GM21825 (cell line): ENCODE measurements around the gene UBXN7.
"Not testable (repeated sequence)": the region's sequence is repeated elsewhere in the genome, so short reads cannot be mapped to it uniquely, and the experiment has no call there.

Experiments used
- ATAC-seq: cut with Tn5 transposase; IDR thresholded peaks from one replicate; pipeline ENCODE4 v1.9.1; 2021; ENCODE audit warnings: mild to moderate bottlenecking, moderate library complexity; ENCODE audit not compliant: unreplicated experiment

Gene UBXN7, protein sequence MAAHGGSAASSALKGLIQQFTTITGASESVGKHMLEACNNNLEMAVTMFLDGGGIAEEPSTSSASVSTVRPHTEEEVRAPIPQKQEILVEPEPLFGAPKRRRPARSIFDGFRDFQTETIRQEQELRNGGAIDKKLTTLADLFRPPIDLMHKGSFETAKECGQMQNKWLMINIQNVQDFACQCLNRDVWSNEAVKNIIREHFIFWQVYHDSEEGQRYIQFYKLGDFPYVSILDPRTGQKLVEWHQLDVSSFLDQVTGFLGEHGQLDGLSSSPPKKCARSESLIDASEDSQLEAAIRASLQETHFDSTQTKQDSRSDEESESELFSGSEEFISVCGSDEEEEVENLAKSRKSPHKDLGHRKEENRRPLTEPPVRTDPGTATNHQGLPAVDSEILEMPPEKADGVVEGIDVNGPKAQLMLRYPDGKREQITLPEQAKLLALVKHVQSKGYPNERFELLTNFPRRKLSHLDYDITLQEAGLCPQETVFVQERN

DNA sequence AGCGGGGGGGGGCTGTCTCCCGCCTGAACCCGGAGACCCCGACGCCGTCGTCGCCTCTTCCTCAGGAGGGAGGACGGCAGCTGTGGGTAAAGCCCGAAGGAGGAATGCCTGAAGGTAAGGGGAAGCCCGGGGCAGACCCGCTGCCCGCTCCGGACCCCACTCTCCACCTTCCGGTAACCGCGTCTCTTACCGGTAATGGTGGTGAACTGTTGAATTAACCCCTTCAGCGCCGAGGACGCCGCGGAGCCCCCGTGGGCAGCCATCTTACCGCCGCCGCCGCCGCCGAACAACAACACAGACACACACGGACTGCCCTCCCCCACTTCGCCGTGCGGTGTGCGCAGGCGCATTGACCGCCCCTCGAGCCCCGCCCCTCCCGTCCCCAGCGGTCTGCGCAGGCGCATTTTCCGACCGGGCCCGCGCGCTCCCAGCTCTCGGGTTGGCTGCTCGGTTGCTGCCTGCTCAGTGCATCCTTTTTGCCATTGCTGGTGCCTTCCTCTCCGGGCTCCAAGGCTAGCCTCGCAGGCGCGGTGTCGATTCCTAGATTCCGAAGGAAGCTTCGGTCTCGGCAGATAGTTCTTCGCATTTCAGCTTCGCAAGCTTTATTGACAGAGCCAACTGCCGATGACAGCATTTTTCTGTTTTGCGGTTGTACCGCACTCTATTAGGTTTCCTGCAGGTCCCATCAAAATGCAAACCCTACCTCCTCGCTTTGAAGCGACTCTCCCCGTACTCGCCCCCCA lies at the start of gene UBXN7:
UBXN7 (minus strand) TSS at position 291 of the 743 bp plus-strand sequence; CDS start at position 263, 28 bp downstream.
- peak; percentile 79 for ATAC-seq

DNA sequence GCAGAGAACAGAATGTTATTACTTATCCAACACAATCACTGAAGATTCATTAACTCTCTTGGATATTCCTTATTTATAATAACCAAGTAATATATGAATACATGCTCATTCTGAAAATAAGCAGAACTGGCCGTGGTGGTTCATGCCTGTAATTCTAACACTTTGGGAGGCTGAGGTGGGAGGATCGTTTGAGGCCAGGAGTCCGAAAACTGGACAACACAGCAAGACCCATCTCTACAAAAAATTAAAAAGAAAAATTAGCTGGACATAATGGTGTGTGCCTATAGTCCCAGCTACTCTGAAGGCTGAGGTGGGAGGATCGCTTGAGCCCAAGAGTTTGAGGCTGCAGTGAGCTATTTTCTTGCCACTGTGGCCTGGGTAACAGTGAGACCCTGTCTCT lies 45.5 kb upstream of the UBXN7 start:
- no peak for ATAC-seq

DNA sequence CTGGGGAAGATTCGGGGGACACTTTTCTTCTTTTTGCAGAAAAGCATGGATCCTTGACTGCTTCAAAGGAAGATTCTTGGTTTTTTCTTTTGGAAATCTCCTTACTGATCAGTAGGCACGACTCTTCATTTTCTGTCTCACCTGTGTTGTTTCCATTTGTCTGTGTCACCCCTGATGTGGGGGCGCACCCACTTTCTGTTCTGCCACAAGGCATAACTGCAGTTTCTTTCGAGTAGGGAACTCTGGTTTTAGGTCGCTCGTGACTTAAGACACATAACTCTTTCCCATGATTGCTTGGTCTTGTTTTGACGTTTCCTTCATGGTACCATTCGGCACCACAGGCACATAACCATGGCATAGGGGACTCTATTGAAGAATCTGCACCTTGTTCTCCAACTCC lies 40.1 kb upstream of the UBXN7 start:
- ATAC-seq: no peak

DNA sequence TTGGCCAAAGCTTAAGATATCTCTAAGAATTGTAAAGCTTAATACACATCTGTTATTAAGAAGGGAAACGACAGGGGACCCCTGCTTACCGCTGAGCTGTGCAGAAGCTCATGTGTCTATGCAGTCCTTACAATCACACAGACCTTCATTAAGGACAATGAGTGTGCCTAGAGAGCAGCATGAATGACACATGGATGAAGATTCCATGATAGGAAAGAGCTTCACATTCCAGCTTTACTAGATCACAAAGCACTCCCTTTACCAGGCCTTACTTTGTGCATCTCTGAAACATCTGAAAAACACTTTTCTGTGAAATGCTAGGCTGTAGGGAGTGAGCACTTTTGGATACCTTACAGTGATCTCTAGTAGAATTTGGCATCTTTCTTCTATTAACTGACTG lies 39.3 kb upstream of the UBXN7 start:
- ATAC-seq: no peak

DNA sequence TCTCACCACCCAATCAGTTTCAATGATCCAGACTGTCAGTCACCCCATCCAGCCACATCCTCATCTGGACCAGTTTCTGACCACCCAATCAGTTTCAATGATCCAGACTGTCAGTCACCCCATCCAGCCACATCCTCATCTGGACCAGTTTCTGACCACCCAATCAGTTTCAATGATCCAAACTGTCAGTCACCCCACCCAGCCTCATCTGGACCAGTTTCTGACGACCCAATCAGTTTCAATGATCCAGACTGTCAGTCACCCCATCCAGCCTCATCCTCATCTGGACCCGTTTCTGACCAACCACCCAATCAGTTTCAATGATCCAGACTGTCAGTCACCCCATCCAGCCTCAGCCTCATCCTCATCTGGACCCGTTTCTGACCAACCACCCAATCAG lies 38.0 kb upstream of the UBXN7 start:
- not testable (repeated sequence) for ATAC-seq

DNA sequence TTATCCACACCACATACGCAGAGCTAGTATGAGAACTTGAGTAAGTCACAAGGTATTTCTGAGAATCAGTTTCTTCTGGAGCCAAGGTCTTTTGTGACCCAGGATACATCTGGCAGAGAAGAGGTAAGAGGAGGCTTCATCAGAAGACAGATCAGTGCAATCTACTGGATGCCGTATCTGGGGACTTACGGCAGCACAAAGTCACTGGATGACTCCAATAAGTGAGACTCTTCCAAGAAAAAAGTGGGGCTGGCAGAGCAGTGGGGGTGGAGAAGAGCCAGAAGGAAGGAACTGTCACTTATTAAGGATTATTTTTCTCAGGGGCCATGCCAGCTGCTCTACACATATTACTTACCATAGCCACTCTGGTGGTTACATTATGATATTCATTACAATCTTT lies 31.6 kb upstream of the UBXN7 start:
- ATAC-seq: no peak

DNA sequence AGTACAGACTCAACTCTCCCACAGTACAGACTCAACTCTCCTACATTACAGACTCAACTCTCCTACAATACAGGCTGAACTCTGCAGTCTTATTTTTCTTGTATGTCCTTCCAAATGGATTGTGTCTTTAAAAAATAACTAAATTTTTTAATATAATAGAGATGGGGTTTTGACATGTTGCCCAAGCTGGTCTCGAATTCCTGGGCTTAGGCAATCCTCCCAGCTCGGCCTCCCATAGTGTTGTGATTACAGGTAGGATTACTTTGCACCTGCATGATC lies 31.2 kb upstream of the UBXN7 start:
- ATAC-seq: no peak

DNA sequence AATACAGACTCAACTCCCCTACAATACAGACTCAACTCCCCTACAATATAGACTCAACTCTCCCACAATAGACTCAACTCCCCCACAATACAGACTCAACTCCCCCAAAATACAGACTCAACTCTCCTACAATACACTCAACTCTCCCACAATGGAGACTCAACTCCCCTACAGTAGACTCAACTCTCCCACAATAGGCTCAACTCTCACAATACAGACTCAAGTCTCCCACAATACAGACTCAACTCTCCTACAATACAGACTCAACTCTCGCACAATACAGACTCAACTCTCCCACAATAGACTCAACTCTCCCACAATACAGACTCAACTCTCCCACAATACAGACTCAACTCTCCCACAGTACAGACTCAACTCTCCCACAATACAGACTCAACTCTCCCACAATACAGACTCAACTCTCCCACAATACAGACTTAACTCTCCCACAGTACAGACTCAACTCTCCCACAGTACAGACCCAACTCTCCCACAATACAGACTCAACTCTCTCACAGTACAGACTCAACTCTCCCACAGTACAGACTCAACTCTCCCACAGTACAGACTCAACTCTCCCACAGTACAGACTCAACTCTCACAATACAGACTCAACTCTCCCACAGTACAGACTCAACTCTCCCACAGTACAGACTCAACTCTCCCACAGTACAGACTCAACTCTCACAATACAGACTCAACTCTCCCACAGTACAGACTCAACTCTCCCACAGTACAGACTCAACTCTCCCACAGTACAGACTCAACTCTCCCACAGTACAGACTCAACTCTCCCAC lies 30.7 kb upstream of the UBXN7 start:
- ATAC-seq: not testable (repeated sequence)

DNA sequence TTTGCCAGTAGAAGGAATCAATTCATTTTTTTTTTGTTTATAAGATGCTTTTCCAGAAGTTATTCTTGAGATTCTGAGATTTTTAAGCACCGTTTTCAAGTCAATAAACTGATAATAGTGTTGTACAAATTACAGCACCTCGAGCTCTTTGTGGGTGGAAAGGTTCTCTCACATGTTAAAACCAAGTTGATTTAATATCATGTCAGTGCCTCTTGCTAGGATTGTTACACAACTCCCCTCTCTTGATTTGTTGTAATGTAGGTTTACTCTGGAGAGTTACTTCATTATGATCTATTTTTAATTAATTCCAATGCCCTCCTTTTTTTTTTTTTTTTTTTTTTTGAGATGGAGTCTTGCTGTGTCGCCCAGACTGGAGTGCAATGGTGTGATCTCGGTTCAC lies 25.8 kb upstream of the UBXN7 start:
- no peak for ATAC-seq

DNA sequence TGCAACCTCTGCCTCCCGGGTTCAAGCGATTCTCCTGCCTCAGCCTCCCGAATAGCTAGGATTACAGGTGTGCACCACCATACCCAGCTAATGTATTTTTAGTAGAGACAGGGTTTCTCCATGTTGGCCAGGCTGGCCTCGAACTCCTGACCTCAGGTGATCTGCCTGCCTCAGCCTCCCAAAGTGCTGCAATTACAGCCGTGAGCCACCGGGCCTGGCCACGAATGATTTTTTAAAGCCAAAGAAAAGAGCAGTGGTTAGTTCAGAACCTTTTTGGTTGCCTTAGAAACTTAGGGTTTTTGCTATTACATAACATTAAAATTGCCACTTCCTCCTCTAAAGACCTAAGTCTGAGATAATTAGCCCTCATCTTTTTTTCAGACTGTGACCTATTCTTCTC lies 25.2 kb upstream of the UBXN7 start:
- ATAC-seq: not testable (repeated sequence)

DNA sequence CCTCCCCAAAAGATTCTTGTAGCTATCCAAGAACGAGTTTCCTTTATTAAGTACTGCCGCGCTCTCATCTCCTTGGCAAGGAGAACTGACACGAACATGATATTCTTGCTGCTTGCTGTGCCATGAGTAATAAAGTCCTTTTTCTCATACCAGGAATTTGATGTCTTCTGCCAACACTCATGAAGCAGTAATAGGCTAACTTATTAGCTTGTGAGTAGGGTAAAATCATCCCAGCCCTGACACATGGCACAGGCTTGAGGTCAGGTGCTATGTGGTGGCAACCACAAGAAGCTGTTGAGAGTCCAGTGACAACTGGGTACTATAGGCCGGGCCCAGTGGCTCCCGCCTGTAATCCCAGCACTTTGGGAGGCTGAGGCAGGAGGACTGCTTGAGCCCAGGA lies 22.7 kb upstream of the UBXN7 start:
- no peak for ATAC-seq

DNA sequence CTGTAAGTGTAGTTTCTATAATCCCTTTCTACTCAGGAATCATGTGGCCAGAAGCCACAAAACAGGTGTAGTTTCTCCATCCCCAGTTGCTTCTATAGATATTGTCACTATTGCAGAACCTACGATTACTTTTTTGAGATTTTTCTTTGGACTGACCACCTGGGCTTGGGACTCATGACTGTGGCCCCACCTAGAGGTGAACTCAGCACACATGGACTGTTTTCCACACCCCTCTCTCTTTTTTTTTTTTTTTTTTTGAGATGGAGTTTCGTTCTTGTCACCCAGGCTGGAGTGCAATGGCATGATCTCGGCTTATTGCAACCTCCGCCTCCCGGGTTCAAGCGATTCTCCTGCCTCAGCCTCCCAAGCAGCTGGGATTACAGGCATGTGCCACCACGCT lies 13.2 kb upstream of the UBXN7 start:
- not testable (repeated sequence) for ATAC-seq

DNA sequence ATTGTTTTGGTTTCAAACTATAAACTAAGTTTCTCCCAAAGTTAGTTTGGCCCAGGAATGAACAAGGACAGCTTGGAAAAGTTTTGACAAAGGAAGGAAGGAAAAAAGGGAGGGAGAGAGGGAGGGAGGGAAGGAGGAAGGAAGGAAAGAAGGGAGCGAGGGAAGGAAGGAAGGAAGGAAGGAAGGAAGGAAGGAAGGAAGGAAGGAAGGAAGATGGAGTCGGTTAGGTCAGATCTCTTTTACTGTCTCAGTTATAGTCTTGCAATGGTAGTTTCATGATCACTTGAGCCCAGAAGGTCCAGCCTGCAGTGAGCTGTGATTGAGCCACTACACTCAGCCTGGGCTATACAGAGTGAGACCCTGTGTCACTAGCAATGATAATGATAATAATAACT lies 12.3 kb upstream of the UBXN7 start:
- no peak for ATAC-seq

DNA sequence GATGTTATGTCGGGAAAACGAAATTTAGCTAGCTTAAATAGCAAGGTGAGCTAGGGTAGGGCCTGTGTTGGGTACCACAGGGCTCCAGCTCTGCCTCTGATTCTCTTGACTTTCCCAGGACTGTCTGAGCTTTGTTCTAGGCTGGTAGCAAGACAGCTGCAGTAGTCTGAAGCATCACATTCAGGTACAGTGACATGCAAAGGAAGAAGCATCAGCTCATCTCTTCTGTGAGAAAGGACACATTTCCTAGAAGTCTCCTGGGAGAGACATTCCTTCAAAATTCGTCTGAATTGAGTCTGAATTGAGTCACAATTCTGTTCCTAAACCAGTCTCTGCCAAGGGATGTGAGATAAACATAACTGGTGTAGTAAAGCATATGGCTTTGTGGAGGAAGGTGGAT lies 8.5 kb upstream of the UBXN7 start:
- peak; percentile 22 for ATAC-seq

DNA sequence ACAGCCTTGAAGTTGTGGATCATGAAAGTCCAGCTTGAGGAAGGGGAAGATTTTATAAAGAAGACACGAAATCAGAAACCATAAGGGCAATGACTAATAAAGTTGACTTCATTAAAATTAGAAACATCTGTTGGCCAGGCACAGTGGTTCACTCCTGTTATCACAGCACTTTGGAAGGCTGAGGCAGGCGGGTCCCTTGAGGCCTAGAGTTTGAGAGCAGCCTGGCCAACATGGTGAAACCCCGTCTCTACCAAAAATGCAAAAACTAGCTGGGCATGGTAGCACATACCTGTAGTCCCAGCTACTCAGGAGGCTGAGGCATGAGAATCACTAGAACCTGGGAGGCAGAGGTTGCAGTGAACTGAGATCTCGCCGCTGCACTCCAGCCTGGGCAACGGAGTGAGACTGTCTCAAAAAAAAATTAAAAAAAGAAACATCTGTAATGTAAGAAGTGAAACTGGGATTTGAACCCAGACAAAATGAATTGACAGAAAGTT lies 7.9 kb upstream of the UBXN7 start:
- ATAC-seq: peak; percentile 55

DNA sequence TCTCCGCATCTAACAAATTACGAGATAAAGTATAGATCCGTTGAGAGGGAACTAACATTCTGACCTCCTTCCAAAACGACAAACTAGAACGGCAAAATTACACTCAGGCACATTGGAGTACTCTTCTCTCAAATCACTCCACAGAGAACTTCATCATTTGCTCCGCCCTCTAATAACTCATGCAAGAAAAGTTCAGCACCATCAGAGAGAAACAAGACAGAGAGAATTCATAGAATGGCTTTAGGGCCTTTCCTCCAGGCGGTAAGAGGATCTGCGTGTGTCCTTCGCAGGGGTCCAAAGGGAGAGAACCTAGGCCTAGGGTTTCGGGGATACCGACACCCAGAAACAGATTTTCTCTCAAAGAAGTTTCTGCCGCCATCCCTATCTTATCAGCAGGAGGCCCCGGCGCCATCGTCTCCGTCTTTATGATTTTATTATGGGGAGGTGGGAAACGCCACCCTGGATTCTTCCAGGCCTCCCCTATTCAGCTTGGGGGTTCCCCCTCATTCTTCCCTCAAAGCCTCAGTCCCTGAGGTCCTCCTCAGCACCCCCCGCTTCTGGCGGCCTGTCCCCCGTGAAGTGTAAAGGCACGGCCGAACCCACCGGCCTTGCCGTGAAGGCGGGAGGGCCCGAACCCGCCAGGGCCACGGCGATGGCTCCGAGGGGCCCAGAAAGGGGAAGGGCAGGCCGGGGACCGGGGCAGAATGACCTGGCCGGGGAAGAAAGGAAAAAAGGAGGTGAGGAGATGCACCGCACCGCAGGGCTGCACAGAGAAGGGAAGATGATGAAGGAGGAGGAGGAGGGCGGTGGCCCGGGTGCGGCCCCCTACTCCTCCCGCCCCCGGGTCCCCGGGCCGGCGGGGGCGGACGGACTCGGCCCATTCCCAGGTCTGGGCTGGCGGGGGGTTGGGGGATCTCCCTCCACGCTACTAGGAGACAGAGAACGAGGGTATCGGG lies 768 bp downstream of the UBXN7 start:
- ATAC-seq: peak; percentile 26

DNA sequence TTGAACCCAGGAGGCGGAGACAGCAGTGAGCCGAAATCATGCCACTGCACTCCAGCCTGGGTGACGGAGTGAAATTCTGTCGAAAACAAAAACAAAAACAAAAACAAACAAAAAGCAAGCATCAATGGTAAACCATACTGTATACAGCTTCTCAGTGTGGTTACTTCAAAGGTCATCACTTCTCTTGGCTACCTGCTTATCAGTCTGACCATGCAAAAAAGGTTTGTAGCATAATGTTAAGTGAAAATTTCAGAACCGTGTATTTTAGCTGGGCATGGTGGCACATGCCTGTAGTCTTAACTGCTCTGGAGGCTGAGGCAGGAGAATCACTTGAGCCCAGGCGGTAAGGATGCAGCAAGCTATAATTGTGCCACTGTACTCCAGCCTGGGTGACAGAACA lies 4.2 kb downstream of the UBXN7 start:
- ATAC-seq: no peak

DNA sequence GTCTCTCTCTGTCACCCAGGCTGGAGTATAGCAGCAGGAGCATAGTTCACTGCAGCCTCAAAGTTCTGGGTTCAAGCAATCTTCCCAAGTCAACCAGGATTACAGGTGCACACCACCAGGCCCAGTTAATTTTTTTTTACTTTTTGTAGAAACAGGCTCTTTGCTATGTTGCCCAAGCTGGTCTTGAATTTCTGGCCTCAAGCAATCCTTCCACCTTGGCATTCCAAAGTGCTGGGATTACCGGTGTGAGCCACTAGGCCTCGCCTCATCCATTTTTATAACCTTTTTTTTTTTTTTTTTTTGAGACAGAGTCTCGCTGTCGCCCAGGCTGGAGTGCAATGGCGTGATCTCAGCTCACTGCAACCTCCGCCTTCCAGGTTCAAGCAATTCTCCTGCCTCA lies 7.8 kb downstream of the UBXN7 start:
- not testable (repeated sequence) for ATAC-seq

DNA sequence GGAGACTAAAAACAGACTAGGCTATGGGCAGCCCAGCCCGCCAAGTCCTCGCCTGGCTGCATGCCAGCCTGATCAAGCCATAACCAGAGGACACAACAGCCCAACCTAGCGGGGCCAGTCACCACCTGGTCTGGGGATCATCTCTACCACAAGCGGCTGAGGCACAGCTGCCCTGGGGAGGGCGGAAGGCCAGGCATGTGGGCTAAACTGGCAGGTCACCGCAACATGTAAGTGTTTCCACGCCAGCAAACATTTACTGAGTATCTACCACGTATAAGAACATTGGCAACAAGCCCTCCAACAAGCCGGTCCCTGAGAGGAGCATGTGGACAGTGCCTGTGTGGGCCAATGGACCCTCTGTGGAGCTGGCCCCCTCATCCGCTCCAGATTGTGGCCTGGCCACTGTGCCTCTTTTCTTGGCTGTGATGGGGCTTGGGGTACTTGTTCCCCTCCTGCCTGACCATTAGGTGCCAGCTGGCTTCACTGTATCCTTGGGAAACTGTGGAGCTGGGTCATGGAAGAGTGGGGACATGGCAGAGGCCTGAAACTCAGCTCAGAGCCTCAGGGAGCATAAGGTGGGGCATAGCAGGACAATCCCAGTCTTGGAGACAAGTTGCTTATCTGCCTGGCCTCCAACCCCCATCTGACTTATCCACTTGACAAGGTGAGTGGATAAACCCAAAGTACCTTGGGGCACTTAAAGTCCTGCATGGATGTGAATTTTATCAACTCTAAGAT lies 9.0 kb downstream of the UBXN7 start:
- ATAC-seq: no peak

DNA sequence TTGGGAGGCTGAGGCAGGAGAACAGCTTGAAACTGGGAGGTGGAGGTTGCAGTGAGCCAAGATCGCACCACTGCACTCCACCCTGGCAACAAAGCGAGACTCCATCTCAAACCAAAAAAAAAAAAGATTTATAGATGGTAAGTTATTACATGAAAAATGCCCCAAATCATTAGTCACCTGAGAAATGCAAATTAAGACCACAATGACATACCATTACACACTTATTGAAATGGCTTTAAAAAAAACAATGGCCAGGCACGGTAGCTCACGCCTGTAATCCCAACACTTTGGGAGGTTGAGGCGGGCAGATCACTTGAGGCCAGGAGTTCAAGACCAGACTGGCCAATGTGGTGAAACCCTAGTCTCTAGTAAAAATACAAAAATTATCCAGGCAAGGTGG lies 10.6 kb downstream of the UBXN7 start:
- ATAC-seq: not testable (repeated sequence)
